GM15510 (cell line): ENCODE data around the gene MKLN1.

ENCODE experiments used
- POLR2A ChIP-seq: IDR thresholded peaks from 3 replicates; pipeline ENCODE4 v1.6.1; 2011; ENCODE audit warnings: borderline replicate concordance; ENCODE audit not compliant: insufficient read length; ENCODE audit errors: extremely low read depth

Gene MKLN1

GRCh38 chr7:131400681-131401176 is 73.1 kb downstream of the MKLN1 start:
- no peak for TF ChIP-seq POLR2A

GRCh38 chr7:131401194-131401593 is 73.5 kb downstream of the MKLN1 start:
- no peak for TF ChIP-seq POLR2A

DNA sequence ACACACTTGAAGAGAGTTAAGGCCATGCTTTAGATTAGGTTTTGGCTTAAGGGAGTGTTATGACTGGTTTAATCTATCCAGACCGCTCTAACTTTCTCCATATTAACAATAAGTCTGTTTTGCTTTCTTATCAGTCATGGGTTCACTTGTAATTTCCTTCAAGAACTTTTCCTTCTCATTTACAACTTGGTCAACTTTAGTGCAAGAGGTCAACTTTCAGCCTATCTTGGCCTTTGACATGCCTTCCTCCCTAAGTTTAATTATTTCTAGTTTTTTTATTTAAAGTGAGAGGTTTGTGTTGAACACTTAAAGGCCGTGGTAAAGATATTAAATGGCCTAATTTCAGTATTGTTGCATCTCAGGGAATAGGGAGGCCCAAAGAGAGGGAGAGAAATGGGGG is 75.6 kb downstream of the MKLN1 start:
- TF ChIP-seq POLR2A, result no peak

DNA sequence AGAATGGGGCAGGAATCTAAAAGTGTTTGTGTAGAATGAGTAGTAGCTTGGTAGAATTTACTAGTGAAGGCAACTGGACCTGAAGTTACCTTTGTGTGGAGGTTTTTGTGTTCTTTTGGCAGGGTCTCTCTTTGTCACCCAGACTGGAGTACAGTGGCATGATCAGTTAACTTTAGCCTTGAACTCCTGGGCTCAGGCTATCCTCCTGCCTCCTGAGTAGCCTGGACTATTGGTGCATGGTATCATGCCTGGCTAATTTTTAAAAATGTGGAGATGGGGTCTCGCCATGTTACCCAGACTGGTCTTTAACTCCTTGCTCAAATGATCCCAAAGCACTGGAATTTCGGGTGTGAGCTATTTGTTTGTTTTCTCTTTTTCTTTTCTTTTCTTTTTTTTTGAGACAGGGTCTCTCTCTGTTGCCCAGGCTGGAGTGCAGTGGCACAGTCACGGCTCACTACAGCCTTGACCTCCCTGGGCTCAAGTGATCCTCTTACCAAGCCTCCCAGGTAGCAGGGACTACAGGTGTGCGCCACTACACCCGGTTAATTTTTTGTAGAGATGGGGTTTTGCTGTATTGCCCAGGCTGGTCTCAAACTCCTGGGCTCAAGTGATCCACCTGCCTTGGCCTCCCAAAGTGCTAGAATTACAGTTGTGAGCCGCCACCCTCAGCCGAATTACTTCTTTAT is 76.7 kb downstream of the MKLN1 start:
- TF ChIP-seq POLR2A, result no peak

GRCh38 chr7:131409129-131409766 is 81.6 kb downstream of the MKLN1 start:
- TF ChIP-seq POLR2A, result no peak

DNA sequence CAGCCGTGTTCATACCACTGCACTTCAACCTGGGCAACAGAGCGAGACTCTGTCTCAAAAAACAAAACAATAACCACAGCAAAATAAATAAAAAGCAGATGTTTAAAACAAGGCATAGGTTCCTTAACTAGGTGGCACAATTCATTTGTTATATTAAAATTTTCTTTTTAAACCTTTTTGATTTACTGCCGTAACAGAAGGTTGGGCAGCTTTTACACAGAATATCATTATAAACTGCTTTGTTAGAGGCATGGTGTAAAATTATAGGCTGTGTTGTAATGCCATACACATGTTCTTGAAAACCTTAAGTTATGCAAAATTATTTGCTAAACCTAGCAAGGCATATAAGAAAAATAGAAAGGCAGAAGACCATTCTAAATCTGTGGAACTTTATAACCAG is 84.4 kb downstream of the MKLN1 start:
- no peak for TF ChIP-seq POLR2A

DNA sequence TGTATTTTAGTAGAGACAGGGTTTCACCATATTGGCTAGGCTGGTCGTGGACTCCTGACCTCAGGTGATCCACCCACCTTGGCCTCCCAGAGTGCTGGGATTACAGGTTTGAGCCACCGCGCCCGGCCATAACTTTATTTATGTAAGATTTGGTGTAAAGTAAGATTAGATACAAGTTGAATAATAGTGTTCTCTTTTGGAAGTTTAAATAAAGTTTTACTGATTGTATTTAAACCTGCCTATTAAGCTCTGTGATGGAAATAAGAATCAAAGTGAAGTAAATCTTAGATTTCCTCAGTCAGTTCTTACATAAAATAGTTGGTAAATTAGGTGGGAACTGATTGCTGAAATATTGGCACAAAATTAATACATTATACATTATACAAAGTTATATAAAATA is 86.0 kb downstream of the MKLN1 start:
- TF ChIP-seq POLR2A, result no peak

DNA sequence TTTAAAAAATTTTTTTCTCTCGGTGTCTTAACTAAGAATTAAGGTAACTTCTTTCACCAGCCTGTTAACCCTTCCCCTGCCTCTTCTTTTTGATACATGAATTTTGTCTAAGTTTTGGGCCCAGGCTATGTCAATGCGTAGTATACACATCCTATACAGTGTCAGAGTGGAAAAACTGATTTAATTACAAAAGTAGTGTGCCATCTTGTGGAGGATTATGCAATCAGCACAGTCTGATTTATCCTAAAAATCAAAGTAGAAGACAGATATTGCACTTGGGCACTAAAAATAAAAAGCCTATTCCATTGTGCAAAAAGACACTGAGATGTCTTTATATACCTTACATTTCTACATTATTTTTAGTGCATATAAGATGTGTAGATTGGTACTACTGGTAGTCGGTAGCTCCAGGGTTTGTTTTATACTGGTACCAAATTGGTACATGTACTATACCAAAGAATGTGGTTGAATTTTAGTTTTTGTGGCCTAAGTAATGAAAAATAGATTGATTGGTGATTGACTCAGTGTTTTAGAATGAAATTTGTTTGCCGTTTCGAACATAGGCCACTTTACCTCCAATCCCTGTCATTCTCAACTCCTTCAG is 96.6 kb downstream of the MKLN1 start:
- TF ChIP-seq POLR2A, result no peak

GRCh38 chr7:131425992-131426391 is 98.3 kb downstream of the MKLN1 start:
- no peak for TF ChIP-seq POLR2A

DNA sequence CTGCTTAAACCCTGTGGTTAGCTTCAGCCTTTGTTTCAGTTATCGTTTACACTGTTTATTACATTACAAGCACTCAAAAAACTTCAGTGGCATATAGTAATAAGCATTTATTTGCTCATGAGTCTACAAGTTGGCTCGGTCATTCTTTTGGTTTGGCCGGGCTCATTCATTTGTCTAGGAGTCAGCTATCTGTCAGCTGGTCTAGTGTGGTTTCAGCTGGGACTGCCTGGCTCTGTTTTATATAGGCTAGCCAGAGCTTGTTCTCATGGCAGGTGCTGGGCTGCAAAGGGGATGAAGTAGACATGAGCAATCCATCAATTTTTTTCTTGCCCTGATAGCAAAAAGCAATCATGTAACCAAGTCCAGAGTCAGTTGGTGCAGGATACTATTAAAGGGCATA is 103.6 kb downstream of the MKLN1 start:
- TF ChIP-seq POLR2A, result no peak

DNA sequence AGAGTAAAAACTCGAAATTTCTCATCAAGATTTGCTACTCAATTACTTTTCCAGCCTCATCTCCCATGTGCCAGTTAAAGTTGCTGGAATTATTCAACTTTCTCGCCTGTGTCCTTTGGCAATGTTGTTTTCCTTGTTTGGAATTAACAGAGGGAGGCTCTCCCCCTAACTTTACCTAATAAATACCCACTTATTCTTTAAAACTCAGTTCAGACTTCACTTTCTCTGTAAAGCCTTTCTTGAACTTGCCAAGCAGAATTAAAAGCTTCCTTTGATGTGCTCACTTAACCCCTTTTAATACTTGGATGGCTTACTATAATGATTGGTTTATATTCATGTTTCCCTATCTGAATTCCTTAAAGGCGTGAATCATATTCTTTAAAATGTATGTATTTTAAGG is 104.1 kb downstream of the MKLN1 start:
- TF ChIP-seq POLR2A, result no peak

- no peak for TF ChIP-seq POLR2A
Observed at GRCh38 chr7:131436384-131436783, 108.7 kb downstream of the MKLN1 start.

DNA sequence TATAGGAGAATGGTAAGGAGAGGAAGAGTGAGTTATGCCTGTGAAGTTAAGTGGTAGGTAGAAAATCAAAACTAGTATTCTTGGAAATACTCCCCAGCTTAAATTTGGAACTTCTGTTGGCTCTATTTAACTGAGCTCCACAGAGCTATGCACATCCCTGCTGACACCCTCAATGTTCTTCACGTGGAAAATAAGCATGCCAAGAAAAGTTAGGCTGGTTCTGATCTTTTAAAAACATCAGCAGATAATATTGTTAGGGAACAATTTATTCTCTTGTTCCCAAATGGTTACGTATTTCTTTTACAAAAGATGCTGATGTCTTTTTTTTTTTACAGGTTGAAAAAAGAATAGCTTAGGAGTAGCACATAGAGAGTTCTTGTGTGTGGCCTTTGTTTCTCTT is 111.3 kb downstream of the MKLN1 start:
- no peak for TF ChIP-seq POLR2A

- TF ChIP-seq POLR2A, result no peak
Observed at GRCh38 chr7:131443496-131443895, 115.8 kb downstream of the MKLN1 start.

DNA sequence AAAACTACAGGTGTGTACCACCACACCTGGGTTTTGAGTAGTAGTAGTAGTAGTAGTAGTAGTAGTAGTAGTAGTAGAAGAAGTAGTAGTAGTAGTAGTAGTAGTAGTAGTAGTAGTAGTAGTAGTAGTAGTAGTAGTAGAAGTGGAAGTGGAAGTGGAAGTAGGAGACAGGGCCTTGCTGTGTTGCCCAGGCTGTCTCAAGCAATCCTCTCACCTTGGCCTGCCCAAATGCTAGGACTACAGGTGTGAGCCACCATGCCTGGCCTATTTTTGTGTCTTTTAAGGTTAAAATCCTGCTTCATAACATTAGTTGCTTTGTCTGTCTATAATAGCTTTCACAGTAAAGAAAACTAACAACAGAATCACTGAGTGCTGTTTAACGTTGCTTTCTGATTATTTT is 117.0 kb downstream of the MKLN1 start:
- no peak for TF ChIP-seq POLR2A
